Ishikawa (cell line): ENCODE data around the gene MED28.

Experiments
- CEBPB ChIP-seq: IDR thresholded peaks from 2 replicates; pipeline ENCODE4 v1.6.1; 2012
- CREB1 ChIP-seq: IDR thresholded peaks from 2 replicates; pipeline ENCODE4 v1.6.1; 2012; ENCODE audit warnings: low read depth
- EGR1 ChIP-seq: IDR thresholded peaks from 2 replicates; pipeline ENCODE4 v1.6.1; 2012
- EP300 ChIP-seq: IDR thresholded peaks from 2 replicates; pipeline ENCODE4 v1.6.1; 2012; ENCODE audit warnings: borderline replicate concordance
- FOXM1 ChIP-seq: IDR thresholded peaks from 2 replicates; pipeline ENCODE4 v1.6.1; 2012; ENCODE audit warnings: low read depth, borderline replicate concordance
- MAX ChIP-seq: IDR thresholded peaks from 2 replicates; pipeline ENCODE4 v1.6.1; 2012
- NFIC ChIP-seq: IDR thresholded peaks from 2 replicates; pipeline ENCODE4 v1.6.1; 2012
- RAD21 ChIP-seq: IDR thresholded peaks from 2 replicates; pipeline ENCODE4 v1.6.1; 2012; ENCODE audit warnings: low read depth
- REST ChIP-seq: IDR thresholded peaks from 2 replicates; pipeline ENCODE4 v1.6.1; 2012; ENCODE audit warnings: low read depth, mild to moderate bottlenecking
- TAF1 ChIP-seq: IDR thresholded peaks from 2 replicates; pipeline ENCODE4 v1.6.1; 2012; ENCODE audit warnings: low read depth, mild to moderate bottlenecking
- TCF12 ChIP-seq: IDR thresholded peaks from 2 replicates; pipeline ENCODE4 v1.6.1; 2012; ENCODE audit warnings: low read depth
- TEAD4 ChIP-seq: IDR thresholded peaks from 2 replicates; pipeline ENCODE4 v1.6.1; 2012
- YY1 ChIP-seq: IDR thresholded peaks from 2 replicates; pipeline ENCODE4 v1.6.1; 2012; ENCODE audit warnings: low read depth
- ZBTB7A ChIP-seq: IDR thresholded peaks from 2 replicates; pipeline ENCODE4 v1.6.1; 2012; ENCODE audit warnings: low read depth
- TF ChIP-seq, protein P1 (sequence below): IDR thresholded peaks from 2 replicates; pipeline ENCODE4 v1.6.1; 2012

Gene MED28

GRCh38 chr4:17662694-17663093, 48.3 kb downstream of the MED28 start:
- no peak for TF ChIP-seq YY1
- TF ChIP-seq, protein P1, sequence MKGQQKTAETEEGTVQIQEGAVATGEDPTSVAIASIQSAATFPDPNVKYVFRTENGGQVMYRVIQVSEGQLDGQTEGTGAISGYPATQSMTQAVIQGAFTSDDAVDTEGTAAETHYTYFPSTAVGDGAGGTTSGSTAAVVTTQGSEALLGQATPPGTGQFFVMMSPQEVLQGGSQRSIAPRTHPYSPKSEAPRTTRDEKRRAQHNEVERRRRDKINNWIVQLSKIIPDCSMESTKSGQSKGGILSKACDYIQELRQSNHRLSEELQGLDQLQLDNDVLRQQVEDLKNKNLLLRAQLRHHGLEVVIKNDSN: no peak
- no peak for TF ChIP-seq TCF12
- no peak for TF ChIP-seq EP300
- no peak for TF ChIP-seq CREB1
- no peak for TF ChIP-seq CEBPB
- no peak for TF ChIP-seq EGR1
- no peak for TF ChIP-seq TAF1
- TF ChIP-seq TEAD4: no peak
- no peak for TF ChIP-seq RAD21
- TF ChIP-seq FOXM1: no peak
- TF ChIP-seq ZBTB7A: no peak
- no peak for TF ChIP-seq REST
- no peak for TF ChIP-seq NFIC
- TF ChIP-seq MAX: no peak

DNA sequence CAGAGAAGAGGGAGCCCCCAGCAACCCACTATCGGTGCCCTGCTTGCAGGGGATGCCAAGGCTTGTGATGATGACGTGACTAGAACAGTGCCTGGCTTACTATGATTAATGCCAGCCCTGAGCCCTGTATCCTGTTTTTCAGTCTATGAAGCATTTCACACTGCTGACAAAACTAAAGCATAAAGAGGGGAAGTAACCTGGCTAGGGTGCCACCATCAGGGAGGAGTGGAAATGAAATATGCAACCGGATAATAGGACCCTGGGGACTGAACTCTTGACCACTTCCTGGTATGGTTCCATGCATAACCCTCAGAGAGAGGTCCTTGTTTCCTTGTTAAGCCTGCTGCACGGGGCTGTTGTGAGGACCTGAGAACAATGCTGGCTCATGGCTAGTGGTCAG, 50.3 kb downstream of the MED28 start:
- TF ChIP-seq RAD21 (no peak), CREB1 (no peak), TEAD4 (no peak), NFIC (no peak), FOXM1 (no peak), ZBTB7A (no peak), TAF1 (no peak)
- TF ChIP-seq, protein P1: no peak

GRCh38 chr4:17665346-17665745, 50.9 kb downstream of the MED28 start:
- TF ChIP-seq FOXM1 (no peak), NFIC (0 out of 2 replicates have a peak, but pooled peaks have one; percentile 20)

GRCh38 chr4:17665852-17666251, 51.4 kb downstream of the MED28 start:
- TF ChIP-seq FOXM1: no peak
- TF ChIP-seq EGR1: no peak
- TF ChIP-seq YY1: no peak
- no peak for TF ChIP-seq ZBTB7A
- no peak for TF ChIP-seq TAF1
- TF ChIP-seq, protein P1: no peak
- no peak for TF ChIP-seq REST
- TF ChIP-seq TEAD4: no peak
- TF ChIP-seq TCF12: no peak
- TF ChIP-seq EP300: no peak

- TF ChIP-seq, protein P1: no peak
- TF ChIP-seq EGR1: no peak
- TF ChIP-seq TEAD4: no peak
- no peak for TF ChIP-seq FOXM1
- TF ChIP-seq CREB1: no peak
- TF ChIP-seq ZBTB7A: no peak
- TF ChIP-seq YY1: no peak
- no peak for TF ChIP-seq EP300
- no peak for TF ChIP-seq TAF1
- TF ChIP-seq TCF12: no peak
- TF ChIP-seq RAD21: no peak
- no peak for TF ChIP-seq NFIC
- TF ChIP-seq CEBPB: no peak
- no peak for TF ChIP-seq MAX
- TF ChIP-seq REST: no peak
Measured at GRCh38 chr4:17667253-17667652, 52.8 kb downstream of the MED28 start.
